ENCODE results near the gene DEPDC5.

DEPDC5 gene

GRCh38 chr22:31828739-31829138, 74.9 kb downstream of the DEPDC5 start:
- Histone ChIP-seq H4K8ac (ENCODE audit: low read depth, low read length) (no peak overlapping the region), H3K4ac (ENCODE audit: low read depth, low read length) (no peak overlapping the region), H2AK5ac (ENCODE audit: low read length) (no peak overlapping the region), H3K4me2 (ENCODE audit: low read length) (no peak overlapping the region), H3K36me3 (ENCODE audit: control insufficient read depth, insufficient read depth, low read length) (no peaks in the 10 kb centered on the region), H3K18ac (ENCODE audit: low read length) (no peak overlapping the region), H3K9ac (ENCODE audit: low read length) (no peak overlapping the region), H2BK120ac (ENCODE audit: low read depth, low read length) (no peak overlapping the region), H3K4me3 (ENCODE audit: low read length) (no peak overlapping the region), H2BK15ac (replicated peaks; ENCODE audit: low read depth) (no peak overlapping the region), H3K56ac (ENCODE audit: low read length) (no peak overlapping the region), H3K79me1 (ENCODE audit: low read length) (no peaks in the 10 kb centered on the region), H3K23ac (ENCODE audit: low read length) (no peak overlapping the region), H4K5ac (ENCODE audit: low read length) (no peak overlapping the region), H3K27me3 (ENCODE audit: insufficient read depth, low read length, poor library complexity) (no peaks in the 10 kb centered on the region), H2BK5ac (ENCODE audit: low read length) (no peak overlapping the region), H3K79me2 (ENCODE audit: control insufficient read depth, insufficient read depth, low read length) (no peaks in the 10 kb centered on the region), H3K27ac (ENCODE audit: low read depth, low read length) (no peak overlapping the region), H3K4me1 (ENCODE audit: control insufficient read depth, low read depth, low read length) (no peaks in the 10 kb centered on the region)
- no peak for DNase-seq
- WGBS (ENCODE audit: extremely low coverage, insufficient coverage, low lambda C conversion rate) = no CpG with 5 or more reads among the region's 5 CpGs

GRCh38 chr22:31829505-31829904, 75.7 kb downstream of the DEPDC5 start:
- Histone ChIP-seq H3K79me2 (ENCODE audit: control insufficient read depth, insufficient read depth, low read length) (no peaks in the 10 kb centered on the region), H3K4me1 (ENCODE audit: control insufficient read depth, low read depth, low read length) (no peaks in the 10 kb centered on the region), H3K4me3 (ENCODE audit: low read length) (no peak overlapping the region), H3K27me3 (ENCODE audit: insufficient read depth, low read length, poor library complexity) (no peaks in the 10 kb centered on the region), H3K79me1 (ENCODE audit: low read length) (no peaks in the 10 kb centered on the region), H3K9ac (ENCODE audit: low read length) (no peak overlapping the region), H3K27ac (ENCODE audit: low read depth, low read length) (no peak overlapping the region), H4K8ac (ENCODE audit: low read depth, low read length) (no peak overlapping the region), H3K18ac (ENCODE audit: low read length) (no peak overlapping the region), H3K36me3 (ENCODE audit: control insufficient read depth, insufficient read depth, low read length) (no peaks in the 10 kb centered on the region), H4K5ac (ENCODE audit: low read length) (no peak overlapping the region), H2BK15ac (replicated peaks; ENCODE audit: low read depth) (no peak overlapping the region), H3K56ac (ENCODE audit: low read length) (no peak overlapping the region), H3K4me2 (ENCODE audit: low read length) (no peak overlapping the region), H2BK120ac (ENCODE audit: low read depth, low read length) (no peak overlapping the region), H3K23ac (ENCODE audit: low read length) (no peak overlapping the region), H2AK5ac (ENCODE audit: low read length) (no peak overlapping the region), H3K4ac (ENCODE audit: low read depth, low read length) (no peak overlapping the region), H2BK5ac (ENCODE audit: low read length) (no peak overlapping the region)
- WGBS (ENCODE audit: extremely low coverage, insufficient coverage, low lambda C conversion rate) = no CpG with 5 or more reads among the region's 1 CpG
- no peak for DNase-seq

- H4K8ac ChIP-seq (ENCODE audit: low read depth, low read length) = no peak overlapping the region
- no peak overlapping the region for H2BK5ac ChIP-seq (ENCODE audit: low read length)
- H2BK120ac ChIP-seq (ENCODE audit: low read depth, low read length) = no peak overlapping the region
- no peaks in the 10 kb centered on the region for H3K4me1 ChIP-seq (ENCODE audit: control insufficient read depth, low read depth, low read length)
- no peak overlapping the region for H3K56ac ChIP-seq (ENCODE audit: low read length)
- no peak overlapping the region for H2AK5ac ChIP-seq (ENCODE audit: low read length)
- WGBS (ENCODE audit: extremely low coverage, insufficient coverage, low lambda C conversion rate) = no CpG with 5 or more reads among the region's 1 CpG
- no peaks in the 10 kb centered on the region for H3K79me1 ChIP-seq (ENCODE audit: low read length)
- DNase-seq = no peak
- no peak overlapping the region for H3K4me2 ChIP-seq (ENCODE audit: low read length)
- no peaks in the 10 kb centered on the region for H3K79me2 ChIP-seq (ENCODE audit: control insufficient read depth, insufficient read depth, low read length)
- H3K18ac ChIP-seq (ENCODE audit: low read length) = no peak overlapping the region
- no peak overlapping the region for H4K5ac ChIP-seq (ENCODE audit: low read length)
- H3K4me3 ChIP-seq (ENCODE audit: low read length) = no peak overlapping the region
- no peak overlapping the region for H3K27ac ChIP-seq (ENCODE audit: low read depth, low read length)
- no peaks in the 10 kb centered on the region for H3K36me3 ChIP-seq (ENCODE audit: control insufficient read depth, insufficient read depth, low read length)
- H3K23ac ChIP-seq (ENCODE audit: low read length) = no peak overlapping the region
- H3K27me3 ChIP-seq (ENCODE audit: insufficient read depth, low read length, poor library complexity) = no peaks in the 10 kb centered on the region
- H2BK15ac ChIP-seq (replicated peaks; ENCODE audit: low read depth) = no peak overlapping the region
- H3K9ac ChIP-seq (ENCODE audit: low read length) = no peak overlapping the region
- no peak overlapping the region for H3K4ac ChIP-seq (ENCODE audit: low read depth, low read length)
Measured at GRCh38 chr22:31830721-31831070, 76.9 kb downstream of the DEPDC5 start.

- no peak overlapping the region for H4K8ac ChIP-seq (ENCODE audit: low read depth, low read length)
- H3K27me3 ChIP-seq (ENCODE audit: insufficient read depth, low read length, poor library complexity) = no peaks in the 10 kb centered on the region
- no peak overlapping the region for H3K4ac ChIP-seq (ENCODE audit: low read depth, low read length)
- no peaks in the 10 kb centered on the region for H3K36me3 ChIP-seq (ENCODE audit: control insufficient read depth, insufficient read depth, low read length)
- no peak overlapping the region for H3K18ac ChIP-seq (ENCODE audit: low read length)
- H3K4me1 ChIP-seq (ENCODE audit: control insufficient read depth, low read depth, low read length) = no peaks in the 10 kb centered on the region
- H3K56ac ChIP-seq (ENCODE audit: low read length) = no peak overlapping the region
- no CpG with 5 or more reads among the region's 1 CpG for WGBS (ENCODE audit: extremely low coverage, insufficient coverage, low lambda C conversion rate)
- H4K5ac ChIP-seq (ENCODE audit: low read length) = no peak overlapping the region
- H3K4me2 ChIP-seq (ENCODE audit: low read length) = no peak overlapping the region
- no peak for DNase-seq
- H3K9ac ChIP-seq (ENCODE audit: low read length) = no peak overlapping the region
- H2BK15ac ChIP-seq (replicated peaks; ENCODE audit: low read depth) = no peak overlapping the region
- H3K27ac ChIP-seq (ENCODE audit: low read depth, low read length) = no peak overlapping the region
- no peak overlapping the region for H2BK5ac ChIP-seq (ENCODE audit: low read length)
- no peak overlapping the region for H3K4me3 ChIP-seq (ENCODE audit: low read length)
- no peak overlapping the region for H2BK120ac ChIP-seq (ENCODE audit: low read depth, low read length)
- no peak overlapping the region for H2AK5ac ChIP-seq (ENCODE audit: low read length)
- no peak overlapping the region for H3K23ac ChIP-seq (ENCODE audit: low read length)
- no peaks in the 10 kb centered on the region for H3K79me2 ChIP-seq (ENCODE audit: control insufficient read depth, insufficient read depth, low read length)
- no peaks in the 10 kb centered on the region for H3K79me1 ChIP-seq (ENCODE audit: low read length)
Measured at GRCh38 chr22:31833930-31834329, 80.1 kb downstream of the DEPDC5 start.

- Histone ChIP-seq H3K79me2 (ENCODE audit: control insufficient read depth, insufficient read depth, low read length) (no peaks in the 10 kb centered on the region), H3K36me3 (ENCODE audit: control insufficient read depth, insufficient read depth, low read length) (no peaks in the 10 kb centered on the region), H3K4ac (ENCODE audit: low read depth, low read length) (no peak overlapping the region), H3K79me1 (ENCODE audit: low read length) (no peaks in the 10 kb centered on the region), H3K27ac (ENCODE audit: low read depth, low read length) (no peak overlapping the region), H3K23ac (ENCODE audit: low read length) (no peak overlapping the region), H3K56ac (ENCODE audit: low read length) (no peak overlapping the region), H3K27me3 (ENCODE audit: insufficient read depth, low read length, poor library complexity) (no peaks in the 10 kb centered on the region), H3K4me3 (ENCODE audit: low read length) (no peak overlapping the region), H4K8ac (ENCODE audit: low read depth, low read length) (no peak overlapping the region), H3K9ac (ENCODE audit: low read length) (no peak overlapping the region), H3K18ac (ENCODE audit: low read length) (no peak overlapping the region), H4K5ac (ENCODE audit: low read length) (no peak overlapping the region), H2AK5ac (ENCODE audit: low read length) (no peak overlapping the region), H2BK5ac (ENCODE audit: low read length) (no peak overlapping the region), H3K4me2 (ENCODE audit: low read length) (no peak overlapping the region), H2BK15ac (replicated peaks; ENCODE audit: low read depth) (no peak overlapping the region), H3K4me1 (ENCODE audit: control insufficient read depth, low read depth, low read length) (no peaks in the 10 kb centered on the region), H2BK120ac (ENCODE audit: low read depth, low read length) (no peak overlapping the region)
- no CpG with 5 or more reads among the region's 5 CpGs for WGBS (ENCODE audit: extremely low coverage, insufficient coverage, low lambda C conversion rate)
- peak; percentile 7 for DNase-seq
Measured at GRCh38 chr22:31836010-31836409, 82.2 kb downstream of the DEPDC5 start.

GRCh38 chr22:31838917-31839316, 85.1 kb downstream of the DEPDC5 start:
- Histone ChIP-seq H3K4ac (ENCODE audit: low read depth, low read length) (no peak overlapping the region), H4K8ac (ENCODE audit: low read depth, low read length) (no peak overlapping the region), H3K4me1 (ENCODE audit: control insufficient read depth, low read depth, low read length) (no peaks in the 10 kb centered on the region), H3K27me3 (ENCODE audit: insufficient read depth, low read length, poor library complexity) (no peaks in the 10 kb centered on the region), H3K18ac (ENCODE audit: low read length) (no peak overlapping the region), H3K9ac (ENCODE audit: low read length) (no peak overlapping the region), H2AK5ac (ENCODE audit: low read length) (no peak overlapping the region), H3K4me3 (ENCODE audit: low read length) (no peak overlapping the region), H3K79me2 (ENCODE audit: control insufficient read depth, insufficient read depth, low read length) (no peaks in the 10 kb centered on the region), H2BK5ac (ENCODE audit: low read length) (no peak overlapping the region), H2BK15ac (replicated peaks; ENCODE audit: low read depth) (no peak overlapping the region), H3K56ac (ENCODE audit: low read length) (no peak overlapping the region), H3K36me3 (ENCODE audit: control insufficient read depth, insufficient read depth, low read length) (no peaks in the 10 kb centered on the region), H3K23ac (ENCODE audit: low read length) (no peak overlapping the region), H3K79me1 (ENCODE audit: low read length) (no peaks in the 10 kb centered on the region), H2BK120ac (ENCODE audit: low read depth, low read length) (no peak overlapping the region), H4K5ac (ENCODE audit: low read length) (no peak overlapping the region), H3K4me2 (ENCODE audit: low read length) (no peak overlapping the region), H3K27ac (ENCODE audit: low read depth, low read length) (no peak overlapping the region)
- DNase-seq = no peak
- WGBS (ENCODE audit: extremely low coverage, insufficient coverage, low lambda C conversion rate) = no CpG with 5 or more reads among the region's 3 CpGs
